Left renal cortex interstitium (tissue), 4 donors: ENCODE measurements around the gene GJB6. TPM values are rescaled to one million over a fixed set of nuclear protein-coding genes. Genes with fewer than 3 reads are reported as not detected.

Experiments
- DNase-seq, 4 donors: peaks; one replicate each; pipeline ENCODE4 v3.0.0-alpha.2; 2013; ENCODE audit warnings: low read depth in 4 of 4, low spot score in 2 of 4, missing footprints in 1 of 4
- polyA plus RNA-seq, 4 donors: library from polyadenylated mRNA; unstranded; fragments of 120-200 nt; gene quantifications; one replicate each; pipeline ENCODE4 v1.2.1, GENCODE V29; 2013; ENCODE audit not compliant: insufficient read length in 4 of 4

GJB6 gene
- polyA plus RNA-seq, 4 donors = 1.5 to 4.6 (median 3.3) TPM

DNA sequence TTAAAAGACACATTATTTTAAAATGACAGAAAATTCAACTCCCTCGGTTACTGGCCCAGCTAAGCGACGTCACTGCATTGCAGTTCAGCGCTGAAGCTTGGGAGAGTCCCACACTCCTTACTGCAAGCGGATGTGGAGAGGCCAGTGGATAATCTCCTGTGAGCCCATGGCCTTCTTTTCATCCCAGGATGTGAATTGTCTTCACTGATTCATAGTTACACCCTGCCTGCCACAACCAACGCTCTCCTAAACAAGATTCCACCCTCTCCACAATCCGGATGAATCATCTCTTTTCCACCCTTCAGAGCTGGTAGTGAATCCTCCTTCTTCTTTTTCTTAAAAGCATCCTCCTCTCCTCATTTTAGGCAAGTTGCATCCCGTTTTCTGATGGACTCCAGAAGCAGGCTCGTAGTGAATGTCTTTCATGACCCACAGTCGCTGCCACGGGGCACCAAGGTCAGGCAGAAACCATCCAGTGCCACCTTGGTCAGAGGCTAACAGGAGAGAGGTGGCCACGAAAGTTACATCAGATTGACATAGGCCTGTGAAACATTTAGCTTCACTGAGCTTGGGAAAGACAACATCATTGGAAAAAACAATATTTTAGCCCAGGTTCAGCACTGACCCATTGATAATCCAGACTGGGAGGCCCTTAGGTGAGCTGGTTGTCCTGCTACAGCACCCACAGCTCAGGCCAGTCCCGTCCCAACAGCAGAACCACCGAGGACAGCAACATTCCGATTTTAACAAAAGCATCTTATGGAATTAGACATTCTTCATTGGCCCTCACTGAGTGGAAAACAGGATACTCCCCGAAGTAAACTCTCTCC, 41.4 kb downstream of the GJB6 start:
- DNase-seq = no peak

DNA sequence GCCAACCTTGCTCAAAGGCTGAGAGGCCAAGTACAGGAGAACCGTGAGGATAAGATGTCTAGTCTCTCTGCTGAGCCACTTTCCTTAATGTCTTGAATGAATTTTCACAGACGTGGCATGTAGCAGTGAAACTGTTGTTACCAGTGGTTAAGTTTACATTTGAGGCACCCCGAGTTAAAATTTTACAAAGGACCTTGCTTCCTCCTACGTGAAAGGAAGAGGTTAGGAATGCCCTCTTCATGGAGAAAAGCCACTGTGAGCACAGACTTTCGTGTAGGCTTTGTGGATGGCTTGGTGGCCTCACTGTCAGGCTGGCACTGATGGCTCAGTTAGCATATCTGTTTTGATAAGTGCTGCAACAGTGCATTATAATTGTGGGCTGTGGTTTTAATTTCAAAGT, 42.0 kb downstream of the GJB6 start:
- DNase-seq = no peak

DNA sequence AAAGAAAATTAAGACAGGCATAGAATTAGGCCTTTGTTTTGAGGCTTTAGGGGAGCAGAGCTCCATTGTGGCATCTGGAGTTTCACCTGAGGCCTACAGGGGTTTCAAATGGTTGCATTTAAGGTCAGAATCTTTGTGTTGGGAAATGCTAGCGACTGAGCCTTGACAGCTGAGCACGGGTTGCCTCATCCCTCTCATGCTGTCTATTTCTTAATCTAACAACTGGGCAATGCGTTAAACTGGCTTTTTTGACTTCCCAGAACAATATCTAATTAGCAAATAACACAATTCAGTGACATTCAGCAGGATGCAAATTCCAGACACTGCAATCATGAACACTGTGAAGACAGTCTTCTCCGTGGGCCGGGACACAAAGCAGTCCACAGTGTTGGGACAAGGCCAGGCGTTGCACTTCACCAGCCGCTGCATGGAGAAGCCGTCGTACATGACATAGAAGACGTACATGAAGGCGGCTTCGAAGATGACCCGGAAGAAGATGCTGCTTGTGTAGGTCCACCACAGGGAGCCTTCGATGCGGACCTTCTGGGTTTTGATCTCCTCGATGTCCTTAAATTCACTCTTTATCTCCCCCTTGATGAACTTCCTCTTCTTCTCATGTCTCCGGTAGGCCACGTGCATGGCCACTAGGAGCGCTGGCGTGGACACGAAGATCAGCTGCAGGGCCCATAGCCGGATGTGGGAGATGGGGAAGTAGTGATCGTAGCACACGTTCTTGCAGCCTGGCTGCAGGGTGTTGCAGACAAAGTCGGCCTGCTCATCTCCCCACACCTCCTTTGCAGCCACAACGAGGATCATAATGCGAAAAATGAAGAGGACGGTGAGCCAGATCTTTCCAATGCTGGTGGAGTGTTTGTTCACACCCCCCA, 43.2 kb downstream of the GJB6 start:
- no peak for DNase-seq

DNA sequence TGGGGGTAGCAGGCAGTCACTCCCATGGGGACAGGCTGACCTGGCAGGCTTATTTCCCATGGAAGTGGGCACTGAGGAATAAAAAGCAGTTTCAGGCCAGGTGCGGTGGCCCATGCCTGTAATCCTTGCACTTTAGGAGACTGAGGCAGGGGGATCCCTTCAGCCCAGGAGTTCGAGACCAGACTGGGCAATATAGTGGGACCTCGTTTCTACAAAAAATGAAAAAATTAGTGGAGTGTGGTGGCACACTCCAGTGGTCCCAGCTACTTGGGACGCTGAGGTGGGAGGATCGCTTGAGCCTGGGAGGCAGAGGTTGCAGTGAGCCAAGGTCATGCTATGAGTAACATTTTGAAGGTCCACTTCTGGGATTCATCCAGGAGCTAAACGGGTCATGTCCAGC, 45.3 kb downstream of the GJB6 start:
- DNase-seq = no peak

DNA sequence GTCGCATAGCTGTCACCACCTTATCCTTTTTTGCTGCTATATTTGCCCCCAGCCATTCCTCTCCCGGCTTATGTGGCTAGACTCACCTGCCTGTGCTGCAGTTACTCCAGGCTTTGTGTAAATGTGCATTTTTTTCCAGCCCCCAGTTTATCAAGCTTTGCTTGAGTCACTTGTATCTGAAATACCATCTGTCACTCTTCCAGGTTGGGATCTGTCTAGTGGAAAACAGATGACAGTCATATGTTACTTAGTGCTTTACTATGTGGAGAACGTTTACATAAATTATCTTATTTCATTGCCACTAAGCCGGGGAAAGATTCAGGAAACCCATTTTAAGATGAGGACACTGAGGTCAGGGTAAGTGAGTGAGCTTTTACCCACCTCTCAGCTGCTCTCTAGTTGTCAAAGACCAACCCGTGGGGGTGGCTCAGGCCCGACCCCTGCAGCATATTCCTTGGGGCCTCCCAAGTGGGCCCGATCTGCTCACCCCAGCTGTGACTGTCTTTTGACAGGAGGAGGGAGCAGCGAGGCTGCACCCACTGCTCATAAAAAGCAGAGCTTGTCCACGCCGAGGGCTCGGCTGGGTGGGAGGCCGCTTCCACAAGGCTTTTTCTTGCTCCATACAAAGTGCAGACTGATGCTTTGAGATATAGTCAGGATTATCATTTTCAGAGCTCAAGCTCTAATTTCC, 46.6 kb downstream of the GJB6 start:
- DNase-seq = no peak

DNA sequence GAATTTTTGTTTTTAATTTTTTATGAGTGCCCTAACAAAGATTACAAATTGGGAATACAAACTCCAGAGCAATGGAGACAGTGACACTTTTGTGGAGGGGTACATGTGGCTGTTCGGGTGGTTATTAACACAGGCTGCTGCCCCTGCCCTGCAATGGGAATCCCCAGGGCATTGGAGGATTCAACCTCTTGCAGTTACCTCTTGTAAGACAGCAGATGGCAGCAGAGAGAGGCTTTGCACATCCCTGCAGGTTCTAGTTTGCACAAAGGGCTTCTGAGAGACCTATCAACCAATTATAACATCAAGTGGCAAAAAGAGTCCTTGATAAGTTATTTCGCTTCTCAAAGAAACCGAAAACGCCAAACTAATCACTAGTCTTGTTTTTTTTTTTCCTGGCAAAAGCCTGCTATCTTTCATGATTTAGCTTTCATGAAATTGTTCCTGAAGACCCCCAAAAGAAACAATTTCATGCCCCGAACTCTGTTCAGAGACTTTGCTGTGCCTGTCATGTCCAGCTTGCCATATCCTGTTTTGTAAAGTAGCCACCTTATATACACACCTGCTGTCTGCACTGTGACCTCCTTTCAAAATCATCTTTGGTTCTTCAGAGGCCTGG, 49.8 kb downstream of the GJB6 start:
- DNase-seq = no peak

DNA sequence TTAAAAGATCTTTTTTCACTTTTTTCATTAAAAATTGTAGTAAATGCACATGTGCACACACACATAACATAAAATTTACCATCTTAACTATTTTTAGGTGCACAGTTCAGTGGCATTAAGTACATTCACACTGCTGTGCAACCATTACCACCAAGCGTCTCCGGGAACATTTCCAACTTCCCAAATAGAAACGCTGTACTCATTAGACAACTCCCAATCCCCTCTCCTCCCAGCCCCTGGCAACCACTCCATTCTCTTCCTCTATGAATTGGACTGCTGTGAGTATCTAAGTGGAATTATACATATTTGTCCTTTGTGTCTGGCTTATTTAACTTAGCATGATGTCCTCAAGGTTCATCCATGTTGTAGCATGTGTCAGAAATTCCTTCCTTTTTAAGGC, 50.9 kb downstream of the GJB6 start:
- no peak for DNase-seq

GRCh38 chr13:20178156-20178555, 54.0 kb downstream of the GJB6 start:
- DNase-seq = no peak

DNA sequence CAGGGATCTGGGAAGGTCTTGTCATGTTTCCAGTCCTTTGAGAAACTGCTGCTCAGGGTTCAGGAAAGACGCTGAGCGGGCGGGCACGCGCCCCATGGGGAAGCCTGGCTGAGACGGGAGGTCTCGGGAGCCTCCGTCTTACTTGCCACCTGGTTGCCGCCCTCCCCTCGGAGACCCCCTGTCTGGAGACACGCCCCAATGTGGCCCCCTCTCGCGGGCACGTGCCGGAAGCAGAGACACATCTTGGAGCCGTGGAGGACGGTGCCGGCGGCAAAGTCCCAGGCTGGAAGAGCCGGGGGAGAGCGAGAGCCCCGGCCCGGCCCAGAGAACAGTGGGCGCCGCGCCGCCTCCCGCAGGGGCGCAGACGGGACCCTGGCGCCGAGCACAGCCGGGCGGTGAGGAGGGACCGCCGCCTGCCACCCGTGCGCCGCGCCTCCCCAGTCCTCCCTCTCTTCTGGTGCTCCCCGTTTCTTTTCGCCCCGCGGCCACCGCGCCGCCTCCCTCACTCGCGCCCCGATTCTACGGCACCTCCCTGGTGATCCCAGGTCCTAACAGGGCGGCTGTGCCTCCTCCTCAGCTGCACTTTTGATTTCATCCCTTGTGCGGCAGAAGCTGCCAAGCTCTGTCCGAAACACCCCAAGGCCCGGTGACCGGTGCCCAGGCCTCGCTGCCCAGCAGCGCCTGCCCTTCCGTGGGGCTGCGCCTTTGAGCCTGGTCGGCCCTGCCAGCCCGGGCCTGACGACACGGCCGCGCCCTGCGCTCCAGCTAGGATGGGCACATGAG, 54.9 kb downstream of the GJB6 start:
- no peak for DNase-seq

DNA sequence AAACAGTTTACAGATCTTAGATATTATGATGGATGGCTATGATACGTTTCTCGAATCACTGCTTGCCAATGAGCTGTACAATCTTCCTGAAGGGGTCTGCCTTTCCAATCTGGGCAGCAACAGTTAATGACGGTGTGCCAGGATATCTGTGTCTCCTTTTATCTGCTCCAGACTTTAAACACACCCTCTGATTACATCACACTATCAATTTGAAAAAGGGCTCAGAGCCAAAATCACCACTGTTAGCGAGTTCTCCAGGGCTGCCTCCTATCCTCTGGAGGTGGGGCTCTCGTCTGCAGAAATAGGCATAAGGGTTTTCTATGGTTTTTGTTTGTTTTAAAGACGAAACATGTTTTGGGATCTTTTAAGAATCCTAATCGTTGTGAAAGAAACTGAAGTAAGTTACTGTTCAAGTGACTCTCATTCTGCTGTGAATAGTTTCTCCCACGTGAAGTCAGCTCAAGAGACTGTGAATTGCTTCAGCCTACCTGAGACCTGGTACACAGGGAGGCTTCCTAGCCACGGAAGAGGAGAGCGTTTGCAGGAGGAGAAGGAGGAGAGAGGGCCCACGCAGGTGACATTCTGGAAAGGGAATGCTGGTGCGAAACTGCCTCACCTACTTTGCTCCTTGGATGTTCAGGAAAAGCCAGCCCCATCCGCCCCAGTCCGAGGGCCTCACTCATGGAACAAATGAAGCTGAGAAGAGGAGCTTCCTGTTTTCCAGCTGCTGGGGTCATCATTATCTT, 56.0 kb downstream of the GJB6 start:
- no peak for DNase-seq

DNA sequence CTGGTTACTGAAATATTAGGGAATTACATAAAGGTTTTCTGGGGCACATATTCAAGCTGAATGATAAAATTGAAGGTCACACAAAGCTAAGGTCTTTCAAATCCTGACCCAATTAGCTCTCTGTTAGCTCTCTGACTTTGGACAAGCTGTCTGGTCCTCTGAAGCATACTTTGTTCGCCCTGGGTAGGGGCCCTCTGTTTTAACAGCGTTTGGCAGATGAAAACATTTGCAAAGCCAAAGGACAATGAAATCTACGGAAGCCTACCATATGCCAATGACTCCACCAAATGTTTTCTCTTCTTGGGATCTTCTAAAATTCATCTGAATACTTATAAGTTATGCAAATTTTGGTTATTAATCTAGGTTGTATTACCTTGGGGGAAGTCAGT, 56.7 kb downstream of the GJB6 start:
- DNase-seq = no peak

DNA sequence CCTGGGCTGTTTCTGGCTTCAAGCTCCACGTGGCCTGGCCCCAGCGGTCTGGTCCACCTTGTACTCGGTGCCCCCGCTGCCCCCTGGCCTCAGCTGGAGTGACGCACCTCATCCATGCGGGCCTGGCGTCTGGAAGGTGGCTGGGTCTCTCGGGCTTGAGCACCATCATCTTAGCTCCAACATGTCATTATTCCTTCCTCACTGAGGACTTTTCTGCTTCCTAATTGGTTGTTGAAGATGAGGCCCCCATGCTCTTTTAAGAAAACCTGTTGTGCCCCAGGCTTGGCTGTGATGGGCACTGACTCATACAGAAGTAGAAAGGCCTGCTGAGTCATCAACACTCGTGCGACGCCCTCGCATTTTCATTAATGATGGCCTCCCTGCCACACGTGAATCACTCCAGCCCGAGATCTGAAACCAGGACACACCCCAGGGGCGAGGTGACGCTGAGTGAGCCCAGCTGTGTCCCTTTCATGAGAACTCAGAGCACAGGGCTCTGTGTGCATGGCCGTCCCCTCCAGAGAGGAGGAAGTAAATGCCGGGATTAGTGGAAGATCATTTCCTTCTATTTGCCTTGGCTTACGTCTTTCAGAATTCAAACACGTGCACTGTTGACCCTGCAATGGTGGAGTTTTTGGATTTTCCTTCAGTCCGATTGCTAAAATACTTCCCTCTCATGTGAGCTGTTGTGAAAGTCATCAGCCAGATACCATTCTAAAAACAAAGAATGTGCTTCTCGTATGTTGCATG, 57.3 kb downstream of the GJB6 start:
- DNase-seq = no peak

DNA sequence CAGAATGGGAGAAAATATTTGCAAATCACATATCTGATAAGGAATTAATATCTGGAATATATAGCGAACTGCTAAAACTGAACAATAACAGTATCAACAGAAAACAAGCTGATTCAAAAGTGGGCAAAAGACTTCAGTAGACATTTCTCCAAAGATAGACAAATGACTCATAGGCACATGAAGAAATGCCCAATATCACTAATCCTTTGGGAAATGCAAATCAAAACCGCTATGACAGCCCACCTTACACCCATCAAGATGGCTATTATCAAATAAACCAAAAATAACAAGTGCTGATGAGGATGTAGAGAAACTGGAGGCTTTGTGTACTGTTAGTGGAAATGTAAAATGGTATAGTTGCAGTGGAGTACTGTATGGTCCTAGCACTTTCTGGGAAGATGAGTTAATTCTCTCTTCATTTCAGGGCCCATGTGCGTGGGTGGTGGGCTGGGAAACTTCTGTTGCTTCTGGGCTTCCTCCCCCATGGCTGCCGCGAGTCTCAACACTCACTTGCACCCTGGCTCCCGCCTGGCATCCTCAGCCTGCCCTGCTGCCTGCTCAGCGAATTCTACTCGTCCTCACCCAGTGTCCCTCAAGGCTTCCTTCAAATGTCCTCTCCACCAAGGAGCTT, 58.9 kb downstream of the GJB6 start:
- DNase-seq = no peak

Other genes with a start within 250 kb of the GJB6 start
- gene GJA3, start 71.3 kb downstream of the GJB6 start, polyA plus RNA-seq = 10 to 100 TPM; 11.4 to 13.9 (median 12.8) TPM
- 1 to 10 TPM; 2.4 to 5.2 (median 3.7) TPM for gene GJB2, start 39.4 kb downstream of the GJB6 start, polyA plus RNA-seq